ENCODE data around the gene PTGDS. TPM values are rescaled to one million over a fixed set of nuclear protein-coding genes. Genes with fewer than 3 reads are reported as not detected.

PTGDS gene
- total and polyA plus RNA-seq, 10 of the 15 experiments (the other 5 are each of a cell fraction or from before 2014, with no cell fraction given), result not detected

DNA sequence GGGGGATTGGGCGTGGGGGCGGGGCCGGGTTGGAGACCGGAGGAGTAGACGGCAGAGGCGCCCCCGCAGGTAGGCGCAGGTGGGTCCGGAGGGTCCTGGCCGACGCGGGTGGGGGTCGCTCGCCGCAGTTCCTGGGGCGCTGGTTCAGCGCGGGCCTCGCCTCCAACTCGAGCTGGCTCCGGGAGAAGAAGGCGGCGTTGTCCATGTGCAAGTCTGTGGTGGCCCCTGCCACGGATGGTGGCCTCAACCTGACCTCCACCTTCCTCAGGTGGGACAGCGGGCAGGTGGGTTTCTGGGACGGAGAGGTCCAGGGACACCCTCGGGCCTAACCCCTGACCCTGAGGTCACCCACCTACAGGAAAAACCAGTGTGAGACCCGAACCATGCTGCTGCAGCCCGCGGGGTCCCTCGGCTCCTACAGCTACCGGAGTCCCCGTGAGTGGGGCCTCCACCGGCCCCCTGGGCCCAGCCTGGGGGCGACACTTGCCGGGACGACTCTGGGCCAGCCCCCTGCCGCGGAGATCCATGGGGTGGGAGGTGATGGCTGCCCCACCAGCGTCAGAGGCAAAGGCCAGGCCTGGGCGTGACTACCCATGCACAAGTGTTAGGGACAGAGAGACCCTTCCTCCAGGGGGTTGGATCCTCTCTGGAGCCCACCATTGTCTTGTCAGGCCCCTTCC, 1.7 kb downstream of the PTGDS start:
- ChIA-PET POLR2A (no interaction called here), CTCF (no interaction called here), SMC1A (ENCODE audit: uncharacterized antibody, unreplicated experiment) (no interaction called here), RAD21 (ENCODE audit: unreplicated experiment) (no interaction called here)
- Histone ChIP-seq H3K27ac (ENCODE audit: control insufficient read depth, insufficient read depth) (no peak overlapping the region), H3K4me3 (no peak overlapping the region), H3K79me2 (ENCODE audit: control insufficient read depth, insufficient read depth, low read length) (no peaks in the 10 kb centered on the region), H3K36me3 (ENCODE audit: control insufficient read depth in 2 of 2, insufficient read depth in 2 of 2, low read length in 1 of 2) (no peaks in the 10 kb centered on the region), H4K20me1 (ENCODE audit: control insufficient read depth, insufficient read depth) (peaks cover 3% of the 10 kb centered on the region; the same call in 1 of the 2 replicates), H2AFZ (ENCODE audit: control insufficient read depth, low read depth, low read length) (no peak overlapping the region), H3K27me3 (replicated peaks in 1 of 2; ENCODE audit: control insufficient read depth in 2 of 2, insufficient read depth in 2 of 2, low read length in 1 of 2) (peaks cover 0 to 4% of the 10 kb centered on the region in 2 experiments; a peak in 3 of 4 replicates), H3K4me1 (ENCODE audit: control insufficient read depth, insufficient read depth, low read length) (no peaks in the 10 kb centered on the region), H3K9ac (ENCODE audit: control insufficient read depth, insufficient read depth, low read length) (no peak overlapping the region), H3K4me2 (ENCODE audit: control insufficient read depth, insufficient read depth) (no peak overlapping the region), H3K9me3 (replicated peaks; ENCODE audit: control insufficient read depth, insufficient read depth, low read length) (no peaks in the 10 kb centered on the region)
- 78% methylated on average over 37 of the region's 41 CpGs for WGBS (ENCODE audit: insufficient coverage, insufficient replicate concordance, low lambda C conversion rate, missing lambda C conversion rate)
- in situ Hi-C loops (cut with MboI), result no loop called here
- intact Hi-C loops (cut with micrococcal nuclease; ENCODE audit: unreplicated experiment), result no loop called here
- ATAC-seq (no peak), DNase-seq (ENCODE audit: low read depth, low spot score) (no peak), FAIRE-seq (no peak)
- BruUV-seq (replicated peaks), result no TSS peak
- TF ChIP-seq BRCA1 (IDR thresholded peaks at IDR 0.05; ENCODE audit: low read depth, low read length), result no peak
- TF ChIP-seq, protein P1, sequence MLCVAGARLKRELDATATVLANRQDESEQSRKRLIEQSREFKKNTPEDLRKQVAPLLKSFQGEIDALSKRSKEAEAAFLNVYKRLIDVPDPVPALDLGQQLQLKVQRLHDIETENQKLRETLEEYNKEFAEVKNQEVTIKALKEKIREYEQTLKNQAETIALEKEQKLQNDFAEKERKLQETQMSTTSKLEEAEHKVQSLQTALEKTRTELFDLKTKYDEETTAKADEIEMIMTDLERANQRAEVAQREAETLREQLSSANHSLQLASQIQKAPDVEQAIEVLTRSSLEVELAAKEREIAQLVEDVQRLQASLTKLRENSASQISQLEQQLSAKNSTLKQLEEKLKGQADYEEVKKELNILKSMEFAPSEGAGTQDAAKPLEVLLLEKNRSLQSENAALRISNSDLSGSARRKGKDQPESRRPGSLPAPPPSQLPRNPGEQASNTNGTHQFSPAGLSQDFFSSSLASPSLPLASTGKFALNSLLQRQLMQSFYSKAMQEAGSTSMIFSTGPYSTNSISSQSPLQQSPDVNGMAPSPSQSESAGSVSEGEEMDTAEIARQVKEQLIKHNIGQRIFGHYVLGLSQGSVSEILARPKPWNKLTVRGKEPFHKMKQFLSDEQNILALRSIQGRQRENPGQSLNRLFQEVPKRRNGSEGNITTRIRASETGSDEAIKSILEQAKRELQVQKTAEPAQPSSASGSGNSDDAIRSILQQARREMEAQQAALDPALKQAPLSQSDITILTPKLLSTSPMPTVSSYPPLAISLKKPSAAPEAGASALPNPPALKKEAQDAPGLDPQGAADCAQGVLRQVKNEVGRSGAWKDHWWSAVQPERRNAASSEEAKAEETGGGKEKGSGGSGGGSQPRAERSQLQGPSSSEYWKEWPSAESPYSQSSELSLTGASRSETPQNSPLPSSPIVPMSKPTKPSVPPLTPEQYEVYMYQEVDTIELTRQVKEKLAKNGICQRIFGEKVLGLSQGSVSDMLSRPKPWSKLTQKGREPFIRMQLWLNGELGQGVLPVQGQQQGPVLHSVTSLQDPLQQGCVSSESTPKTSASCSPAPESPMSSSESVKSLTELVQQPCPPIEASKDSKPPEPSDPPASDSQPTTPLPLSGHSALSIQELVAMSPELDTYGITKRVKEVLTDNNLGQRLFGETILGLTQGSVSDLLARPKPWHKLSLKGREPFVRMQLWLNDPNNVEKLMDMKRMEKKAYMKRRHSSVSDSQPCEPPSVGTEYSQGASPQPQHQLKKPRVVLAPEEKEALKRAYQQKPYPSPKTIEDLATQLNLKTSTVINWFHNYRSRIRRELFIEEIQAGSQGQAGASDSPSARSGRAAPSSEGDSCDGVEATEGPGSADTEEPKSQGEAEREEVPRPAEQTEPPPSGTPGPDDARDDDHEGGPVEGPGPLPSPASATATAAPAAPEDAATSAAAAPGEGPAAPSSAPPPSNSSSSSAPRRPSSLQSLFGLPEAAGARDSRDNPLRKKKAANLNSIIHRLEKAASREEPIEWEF (IDR thresholded peaks at IDR 0.05; ENCODE audit: insufficient replicate concordance, low read depth, low read length), result no peak
- TF ChIP-seq, protein P2, sequence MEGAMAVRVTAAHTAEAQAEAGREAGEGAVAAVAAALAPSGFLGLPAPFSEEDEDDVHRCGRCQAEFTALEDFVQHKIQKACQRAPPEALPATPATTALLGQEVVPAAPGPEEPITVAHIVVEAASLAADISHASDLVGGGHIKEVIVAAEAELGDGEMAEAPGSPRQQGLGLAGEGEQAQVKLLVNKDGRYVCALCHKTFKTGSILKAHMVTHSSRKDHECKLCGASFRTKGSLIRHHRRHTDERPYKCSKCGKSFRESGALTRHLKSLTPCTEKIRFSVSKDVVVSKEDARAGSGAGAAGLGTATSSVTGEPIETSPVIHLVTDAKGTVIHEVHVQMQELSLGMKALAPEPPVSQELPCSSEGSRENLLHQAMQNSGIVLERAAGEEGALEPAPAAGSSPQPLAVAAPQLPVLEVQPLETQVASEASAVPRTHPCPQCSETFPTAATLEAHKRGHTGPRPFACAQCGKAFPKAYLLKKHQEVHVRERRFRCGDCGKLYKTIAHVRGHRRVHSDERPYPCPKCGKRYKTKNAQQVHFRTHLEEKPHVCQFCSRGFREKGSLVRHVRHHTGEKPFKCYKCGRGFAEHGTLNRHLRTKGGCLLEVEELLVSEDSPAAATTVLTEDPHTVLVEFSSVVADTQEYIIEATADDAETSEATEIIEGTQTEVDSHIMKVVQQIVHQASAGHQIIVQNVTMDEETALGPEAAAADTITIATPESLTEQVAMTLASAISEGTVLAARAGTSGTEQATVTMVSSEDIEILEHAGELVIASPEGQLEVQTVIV (IDR thresholded peaks at IDR 0.05; ENCODE audit: borderline replicate concordance, partially characterized antibody), result no peak
- no peak for TF ChIP-seq RB1 (IDR thresholded peaks at IDR 0.05; ENCODE audit: borderline replicate concordance)
- TF ChIP-seq TAF1 (IDR thresholded peaks at IDR 0.05; ENCODE audit: borderline replicate concordance, low read depth, low read length), result no peak
- no peak for TF ChIP-seq LARP7 (IDR thresholded peaks at IDR 0.05)
- no peak for TF ChIP-seq MYB (IDR thresholded peaks at IDR 0.05; ENCODE audit: borderline replicate concordance, low read depth, low read length)
